Measurements from ENCODE around the gene SLC66A3. TPM values are rescaled to one million over a fixed set of nuclear protein-coding genes. Genes with fewer than 3 reads are reported as not detected.
A peak's percentile ranks its signal among the peaks of the same experiment; 100 is the strongest.

The SLC66A3 gene
- total RNA-seq, 1 donor from 2014 or later: 14.3 TPM

DNA sequence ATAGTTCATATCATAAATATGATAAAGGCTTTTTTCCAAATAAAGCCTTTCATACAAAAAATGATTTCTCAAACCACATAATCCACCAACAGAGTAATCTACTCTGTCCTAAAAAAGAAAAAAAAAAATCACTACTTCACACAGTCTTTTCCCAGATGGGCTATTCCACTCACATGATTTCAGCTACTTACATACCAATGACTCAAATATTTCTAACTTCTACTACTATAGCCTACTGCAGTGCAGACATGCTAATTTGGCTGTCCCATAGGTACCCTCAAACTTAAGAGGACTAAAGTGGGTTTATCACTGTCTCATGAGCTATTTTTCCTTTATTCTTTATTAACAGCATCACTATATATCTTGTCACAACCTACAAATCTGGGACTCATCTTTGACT is 57.4 kb downstream of the SLC66A3 start:
- Mint-ChIP-seq H3K36me3 (ENCODE audit: low read depth, unreplicated experiment) (peaks cover 10% of the 10 kb centered on the region), H3K9me3 (ENCODE audit: unreplicated experiment) (no peaks in the 10 kb centered on the region), H3K27ac (ENCODE audit: unreplicated experiment) (no peak overlapping the region), H3K27me3 (ENCODE audit: low read depth, unreplicated experiment) (no peaks in the 10 kb centered on the region), H3K4me3 (ENCODE audit: unreplicated experiment) (no peak overlapping the region), H3K4me1 (ENCODE audit: low read depth, unreplicated experiment) (peaks cover 11% of the 10 kb centered on the region)
- no peak overlapping the region for H3K4me3 ChIP-seq (ENCODE audit: insufficient read depth, low read depth, low read length)
- DNase-seq (ENCODE audit: low read depth): peak; percentile 35
- no peak overlapping the region for H2AFZ ChIP-seq (ENCODE audit: low read depth, low read length)
- H3K4me1 ChIP-seq (ENCODE audit: insufficient read depth, low read length): peaks cover 4% of the 10 kb centered on the region
- H3K27ac ChIP-seq (ENCODE audit: low read depth, low read length): no peak overlapping the region
- H3K9me3 ChIP-seq (ENCODE audit: insufficient read depth, low read depth, low read length): no peaks in the 10 kb centered on the region
- H3K79me2 ChIP-seq (ENCODE audit: insufficient read depth, low read length): no peaks in the 10 kb centered on the region
- peaks cover 16% of the 10 kb centered on the region for H3K36me3 ChIP-seq (ENCODE audit: insufficient read depth, low read length)
- TF ChIP-seq EZH2 (IDR thresholded peaks at IDR 0.05; ENCODE audit: insufficient read depth, low read length): no peak
- TF ChIP-seq, protein P1, sequence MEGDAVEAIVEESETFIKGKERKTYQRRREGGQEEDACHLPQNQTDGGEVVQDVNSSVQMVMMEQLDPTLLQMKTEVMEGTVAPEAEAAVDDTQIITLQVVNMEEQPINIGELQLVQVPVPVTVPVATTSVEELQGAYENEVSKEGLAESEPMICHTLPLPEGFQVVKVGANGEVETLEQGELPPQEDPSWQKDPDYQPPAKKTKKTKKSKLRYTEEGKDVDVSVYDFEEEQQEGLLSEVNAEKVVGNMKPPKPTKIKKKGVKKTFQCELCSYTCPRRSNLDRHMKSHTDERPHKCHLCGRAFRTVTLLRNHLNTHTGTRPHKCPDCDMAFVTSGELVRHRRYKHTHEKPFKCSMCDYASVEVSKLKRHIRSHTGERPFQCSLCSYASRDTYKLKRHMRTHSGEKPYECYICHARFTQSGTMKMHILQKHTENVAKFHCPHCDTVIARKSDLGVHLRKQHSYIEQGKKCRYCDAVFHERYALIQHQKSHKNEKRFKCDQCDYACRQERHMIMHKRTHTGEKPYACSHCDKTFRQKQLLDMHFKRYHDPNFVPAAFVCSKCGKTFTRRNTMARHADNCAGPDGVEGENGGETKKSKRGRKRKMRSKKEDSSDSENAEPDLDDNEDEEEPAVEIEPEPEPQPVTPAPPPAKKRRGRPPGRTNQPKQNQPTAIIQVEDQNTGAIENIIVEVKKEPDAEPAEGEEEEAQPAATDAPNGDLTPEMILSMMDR (IDR thresholded peaks at IDR 0.05; ENCODE audit: insufficient read depth, low read depth, low read length): no peak
- peaks cover 13% of the 10 kb centered on the region for H4K20me1 ChIP-seq (ENCODE audit: insufficient read depth, low read length)
- no peaks in the 10 kb centered on the region for H3K27me3 ChIP-seq (ENCODE audit: insufficient read depth, low read length)
- H3K4me2 ChIP-seq (ENCODE audit: low read length): no peak overlapping the region
- H3K9ac ChIP-seq (ENCODE audit: low read length): no peak overlapping the region
- FAIRE-seq: no peak

DNA sequence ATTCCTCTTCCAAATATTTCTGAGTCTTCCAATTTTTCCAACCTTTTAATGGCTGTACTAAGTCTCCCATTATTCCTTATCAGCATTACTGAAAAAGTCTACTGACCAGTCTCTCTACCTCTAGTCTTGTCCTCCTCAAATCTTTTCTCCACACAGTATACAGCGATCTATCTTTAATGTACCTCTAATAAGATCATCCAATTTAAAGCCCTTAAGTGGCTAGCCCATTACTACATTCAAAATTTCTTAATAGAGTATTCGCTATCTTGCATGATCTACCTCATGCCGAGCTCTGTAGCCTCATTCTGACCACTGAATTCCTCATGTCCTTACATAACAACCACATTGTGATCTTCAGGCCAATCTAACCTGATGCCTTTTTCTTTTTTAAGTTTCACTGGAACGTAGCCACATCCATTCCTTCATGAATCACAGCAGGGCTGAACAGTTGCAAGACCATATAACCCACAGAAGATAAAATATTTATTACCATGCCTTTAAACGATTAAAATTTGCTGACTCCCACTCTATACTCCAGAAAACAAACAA is 57.9 kb downstream of the SLC66A3 start:
- H3K4me3 ChIP-seq (ENCODE audit: insufficient read depth, low read depth, low read length): no peak overlapping the region
- peaks cover 4% of the 10 kb centered on the region for H3K4me1 ChIP-seq (ENCODE audit: insufficient read depth, low read length)
- DNase-seq (ENCODE audit: low read depth) (peak; percentile 98), FAIRE-seq (no peak)
- H2AFZ ChIP-seq (ENCODE audit: low read depth, low read length): no peak overlapping the region
- no peaks in the 10 kb centered on the region for H3K9me3 ChIP-seq (ENCODE audit: insufficient read depth, low read depth, low read length)
- no peaks in the 10 kb centered on the region for H3K27me3 Mint-ChIP-seq (ENCODE audit: low read depth, unreplicated experiment)
- H3K4me1 Mint-ChIP-seq (ENCODE audit: low read depth, unreplicated experiment): peaks cover 11% of the 10 kb centered on the region
- peaks cover 16% of the 10 kb centered on the region for H3K36me3 ChIP-seq (ENCODE audit: insufficient read depth, low read length)
- H3K9ac ChIP-seq (ENCODE audit: low read length): no peak overlapping the region
- no peaks in the 10 kb centered on the region for H3K9me3 Mint-ChIP-seq (ENCODE audit: unreplicated experiment)
- TF ChIP-seq EZH2 (IDR thresholded peaks at IDR 0.05; ENCODE audit: insufficient read depth, low read length): no peak
- TF ChIP-seq, protein P1 (IDR thresholded peaks at IDR 0.05; ENCODE audit: insufficient read depth, low read depth, low read length): no peak
- H3K79me2 ChIP-seq (ENCODE audit: insufficient read depth, low read length): no peaks in the 10 kb centered on the region
- H3K4me2 ChIP-seq (ENCODE audit: low read length): peak overlapping the region; percentile 30
- peaks cover 10% of the 10 kb centered on the region for H3K36me3 Mint-ChIP-seq (ENCODE audit: low read depth, unreplicated experiment)
- no peak overlapping the region for H3K4me3 Mint-ChIP-seq (ENCODE audit: unreplicated experiment)
- peaks cover 13% of the 10 kb centered on the region for H4K20me1 ChIP-seq (ENCODE audit: insufficient read depth, low read length)
- no peak overlapping the region for H3K27ac Mint-ChIP-seq (ENCODE audit: unreplicated experiment)
- H3K27me3 ChIP-seq (ENCODE audit: insufficient read depth, low read length): no peaks in the 10 kb centered on the region
- H3K27ac ChIP-seq (ENCODE audit: low read depth, low read length): no peak overlapping the region

DNA sequence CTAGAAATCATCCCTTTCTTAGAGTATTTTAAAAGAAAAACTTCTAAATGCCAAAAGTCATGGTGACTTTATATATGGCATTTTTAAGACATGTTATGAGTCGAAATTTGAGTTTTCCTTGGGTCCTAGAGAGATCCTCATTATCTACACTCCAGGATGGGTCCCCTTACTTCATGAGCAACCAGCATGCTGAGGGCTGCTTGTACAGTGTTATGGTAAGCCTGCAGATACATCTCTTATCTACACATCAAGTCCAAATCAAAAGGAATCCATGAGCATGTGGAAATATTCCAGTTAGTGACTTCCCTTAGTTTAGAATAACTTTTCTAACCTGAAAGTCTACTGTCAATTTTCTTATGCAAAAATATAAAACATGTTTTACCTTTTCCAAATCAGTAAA is 58.7 kb downstream of the SLC66A3 start:
- H3K4me3 Mint-ChIP-seq (ENCODE audit: unreplicated experiment): no peak overlapping the region
- TF ChIP-seq EZH2 (IDR thresholded peaks at IDR 0.05; ENCODE audit: insufficient read depth, low read length): no peak
- TF ChIP-seq, protein P1 (IDR thresholded peaks at IDR 0.05; ENCODE audit: insufficient read depth, low read depth, low read length): no peak
- H3K27me3 ChIP-seq (ENCODE audit: insufficient read depth, low read length): no peaks in the 10 kb centered on the region
- no peaks in the 10 kb centered on the region for H3K9me3 ChIP-seq (ENCODE audit: insufficient read depth, low read depth, low read length)
- peaks cover 4% of the 10 kb centered on the region for H3K4me1 ChIP-seq (ENCODE audit: insufficient read depth, low read length)
- H3K27me3 Mint-ChIP-seq (ENCODE audit: low read depth, unreplicated experiment): no peaks in the 10 kb centered on the region
- H3K36me3 ChIP-seq (ENCODE audit: insufficient read depth, low read length): peaks cover 16% of the 10 kb centered on the region
- H3K9ac ChIP-seq (ENCODE audit: low read length): no peak overlapping the region
- FAIRE-seq (no peak), DNase-seq (ENCODE audit: low read depth) (no peak)
- no peak overlapping the region for H3K27ac Mint-ChIP-seq (ENCODE audit: unreplicated experiment)
- no peaks in the 10 kb centered on the region for H3K9me3 Mint-ChIP-seq (ENCODE audit: unreplicated experiment)
- H3K4me3 ChIP-seq (ENCODE audit: insufficient read depth, low read depth, low read length): no peak overlapping the region
- H2AFZ ChIP-seq (ENCODE audit: low read depth, low read length): no peak overlapping the region
- no peaks in the 10 kb centered on the region for H3K79me2 ChIP-seq (ENCODE audit: insufficient read depth, low read length)
- peaks cover 11% of the 10 kb centered on the region for H3K4me1 Mint-ChIP-seq (ENCODE audit: low read depth, unreplicated experiment)
- H4K20me1 ChIP-seq (ENCODE audit: insufficient read depth, low read length): peaks cover 13% of the 10 kb centered on the region
- H3K36me3 Mint-ChIP-seq (ENCODE audit: low read depth, unreplicated experiment): peaks cover 11% of the 10 kb centered on the region
- no peak overlapping the region for H3K4me2 ChIP-seq (ENCODE audit: low read length)
- no peak overlapping the region for H3K27ac ChIP-seq (ENCODE audit: low read depth, low read length)

Measured in astrocyte (in vitro differentiated cells and primary cell).